NOMO-1 treated with DMSO at 0.1 percent for 48 hours (cell line): ENCODE measurements around the gene AKAP6.

ENCODE experiments used
- DNase-seq: peaks from one replicate; lab custom pipeline; 2025; ENCODE audit not compliant: unreplicated experiment; lab: John Stamatoyannopoulos, UW

Gene AKAP6

GRCh38 chr14:32697114-32697513 is 368.0 kb downstream of the AKAP6 start:
- no peak for DNase-seq

GRCh38 chr14:32697704-32698103 is 368.6 kb downstream of the AKAP6 start:
- no peak for DNase-seq

GRCh38 chr14:32698831-32699230 is 369.7 kb downstream of the AKAP6 start:
- no peak for DNase-seq

GRCh38 chr14:32701475-32701874 is 372.4 kb downstream of the AKAP6 start:
- no peak for DNase-seq

GRCh38 chr14:32702088-32702487 is 373.0 kb downstream of the AKAP6 start:
- DNase-seq: no peak

GRCh38 chr14:32702562-32702961 is 373.5 kb downstream of the AKAP6 start:
- DNase-seq: no peak

GRCh38 chr14:32703183-32703621 is 374.1 kb downstream of the AKAP6 start:
- no peak for DNase-seq

- no peak for DNase-seq
These were observed 377.8 kb downstream of the AKAP6 start for GRCh38 chr14:32706721-32707519.

GRCh38 chr14:32707742-32708500 is 378.8 kb downstream of the AKAP6 start:
- no peak for DNase-seq

- DNase-seq: no peak
These were observed 379.9 kb downstream of the AKAP6 start for GRCh38 chr14:32709027-32709426.

GRCh38 chr14:32710231-32710671 is 381.2 kb downstream of the AKAP6 start:
- no peak for DNase-seq

- DNase-seq: no peak
These were observed 381.9 kb downstream of the AKAP6 start for GRCh38 chr14:32710731-32711680.

GRCh38 chr14:32713856-32714255 is 384.8 kb downstream of the AKAP6 start:
- DNase-seq: no peak

GRCh38 chr14:32719601-32720000 is 390.5 kb downstream of the AKAP6 start:
- DNase-seq: no peak

GRCh38 chr14:32720927-32721326 is 391.8 kb downstream of the AKAP6 start:
- DNase-seq: no peak

GRCh38 chr14:32722631-32723183 is 393.6 kb downstream of the AKAP6 start:
- no peak for DNase-seq

GRCh38 chr14:32724867-32725471 is 395.9 kb downstream of the AKAP6 start:
- no peak for DNase-seq

GRCh38 chr14:32726516-32726915 is 397.4 kb downstream of the AKAP6 start:
- no peak for DNase-seq

- no peak for DNase-seq
These were observed 398.7 kb downstream of the AKAP6 start for GRCh38 chr14:32727832-32728231.

GRCh38 chr14:32728526-32728925 is 399.4 kb downstream of the AKAP6 start:
- no peak for DNase-seq
